A172 (cell line): ENCODE results near the gene MGAT1. TPM values are rescaled to one million over a fixed set of nuclear protein-coding genes. Genes with fewer than 3 reads are reported as not detected.
A peak's percentile ranks its signal among the peaks of the same experiment; 100 is the strongest.
"Not testable (repeated sequence)": the region's sequence is repeated elsewhere in the genome, so short reads cannot be mapped to it uniquely, and the experiment has no call there.

Experiments
- DNase-seq: peaks from one replicate; pipeline ENCODE4 v3.0.0-alpha.2; 2015; ENCODE audit warnings: low spot score
- total RNA-seq: library from RNA; depleted of rRNA; stranded (reverse); fragments of >200 nt; shearing (Covaris generic); gene quantifications from 2 replicates; pipeline ENCODE4 v1.2.3, GENCODE V29; 2014

MGAT1 gene
- total RNA-seq, 1 experiment from 2014 or later, result 65.4 TPM

- no peak for DNase-seq
Observed at GRCh38 chr5:180786531-180787398, 15.8 kb downstream of the MGAT1 start.

GRCh38 chr5:180785794-180786221, 16.8 kb downstream of the MGAT1 start:
- peak; percentile 66 for DNase-seq

DNA sequence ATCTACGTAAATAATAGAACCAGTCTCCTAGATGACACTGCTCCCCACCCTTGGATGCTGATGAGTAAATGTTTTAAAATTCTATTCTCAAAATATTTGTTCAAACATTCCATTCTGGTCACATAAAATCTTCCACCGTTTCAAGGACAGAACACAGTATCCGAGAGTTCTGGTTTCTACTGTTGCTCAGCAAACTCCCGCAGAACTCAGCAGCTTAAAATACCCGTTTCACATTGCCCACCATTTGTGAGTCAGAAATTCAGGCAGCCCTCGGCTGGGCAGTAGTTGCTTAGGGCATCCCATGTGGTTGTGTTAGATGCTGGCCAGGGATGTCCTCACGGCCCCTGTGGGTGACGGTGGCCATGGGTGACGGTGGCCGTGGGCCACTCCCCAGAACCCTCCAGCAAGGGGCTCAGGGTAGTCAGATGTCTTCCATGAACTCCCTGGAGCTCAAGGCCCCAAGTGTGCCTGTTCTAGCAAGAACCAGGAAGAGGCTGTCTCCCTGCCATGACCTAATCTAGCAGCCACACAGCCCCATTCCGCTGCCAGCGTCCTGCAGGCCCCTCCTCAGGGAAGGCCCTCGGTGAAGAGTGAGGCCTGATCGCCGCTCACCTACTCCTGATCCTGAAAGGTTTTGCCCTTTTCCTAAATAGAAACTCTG, 17.4 kb downstream of the MGAT1 start:
- DNase-seq, result peak; percentile 42

DNA sequence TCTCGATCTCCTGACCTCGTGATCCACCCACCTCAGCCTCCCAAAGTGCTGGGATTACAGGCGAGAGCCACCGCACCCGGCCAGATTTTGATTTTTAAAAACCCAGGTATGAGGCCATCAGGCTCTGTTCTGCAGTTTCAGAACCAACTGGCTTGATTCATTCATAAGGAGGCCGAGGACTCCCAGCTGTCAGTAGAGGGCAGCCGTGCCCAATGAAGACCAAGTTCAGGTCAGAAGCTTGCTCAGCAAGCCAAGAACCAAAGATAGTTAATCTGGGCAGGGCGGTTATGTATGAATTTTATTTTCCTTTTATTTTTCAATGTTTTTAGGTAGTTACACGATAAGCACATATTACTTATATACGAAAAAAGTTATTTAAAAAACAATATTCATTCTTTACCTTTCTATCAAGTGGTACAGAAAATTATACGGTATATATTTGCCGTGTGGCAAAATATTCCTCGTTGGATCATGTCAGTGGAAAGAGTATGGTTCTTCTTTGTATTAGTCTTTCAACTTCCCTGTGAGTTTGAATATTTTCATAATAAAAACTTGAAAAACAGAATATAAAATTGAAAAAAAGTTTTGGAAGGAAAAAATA, 18.0 kb downstream of the MGAT1 start:
- peak; percentile 74 for DNase-seq

DNA sequence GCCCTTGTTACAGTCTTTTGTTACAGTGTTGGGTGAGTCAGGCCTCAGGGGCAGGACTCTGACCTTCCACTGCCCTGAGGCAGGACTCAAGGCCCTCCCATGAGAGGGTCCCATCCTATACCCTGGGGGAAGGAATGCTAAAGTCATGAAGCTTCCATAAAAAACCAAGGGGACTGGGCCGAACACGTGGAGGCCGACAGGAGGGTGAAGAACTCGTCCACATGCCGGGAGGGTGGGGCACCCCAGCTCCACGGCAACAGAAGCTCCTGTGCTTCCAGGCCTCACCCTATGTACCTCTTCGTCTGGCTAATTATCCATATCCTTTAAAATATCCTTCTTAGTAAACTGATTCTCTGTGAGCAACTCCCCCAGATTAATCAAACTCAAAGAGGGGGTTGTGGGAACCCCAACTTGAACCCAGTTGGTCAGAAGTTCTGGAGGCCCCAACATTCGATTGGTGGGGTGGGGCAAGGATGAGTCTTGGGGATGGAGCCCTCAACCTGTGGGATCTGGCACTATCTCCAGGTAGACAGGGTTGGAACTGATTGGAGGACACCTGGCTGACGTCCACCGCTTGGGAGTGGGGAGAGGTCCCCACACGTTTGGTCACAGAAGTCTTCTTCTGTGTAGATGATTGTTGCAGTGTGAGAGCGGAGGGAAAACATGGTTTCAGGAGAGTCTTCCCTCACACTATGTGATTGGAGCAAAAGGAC, 19.1 kb downstream of the MGAT1 start:
- DNase-seq, result no peak

GRCh38 chr5:180782748-180783147, 19.9 kb downstream of the MGAT1 start:
- no peak for DNase-seq

GRCh38 chr5:180781900-180782326, 20.7 kb downstream of the MGAT1 start:
- DNase-seq, result not testable (repeated sequence)

- DNase-seq, result no peak
Observed at GRCh38 chr5:180779985-180780610, 22.5 kb downstream of the MGAT1 start.

DNA sequence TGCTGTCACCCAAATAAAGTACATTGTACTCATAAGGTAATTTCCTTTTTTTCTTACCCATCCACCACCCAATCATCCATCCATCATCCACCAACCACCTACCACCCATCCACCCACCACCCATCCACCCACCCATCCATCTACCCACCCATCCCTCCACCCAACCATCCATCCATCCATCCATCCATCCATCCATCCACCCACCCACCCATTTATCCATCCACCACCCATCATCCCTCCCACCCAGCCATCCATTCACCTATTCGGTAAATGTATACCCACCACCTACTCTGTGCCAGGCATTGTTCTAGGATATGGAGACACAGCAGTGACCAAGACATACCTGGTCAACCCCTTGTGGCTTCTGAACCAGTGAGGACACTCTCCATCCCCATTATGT, 25.1 kb downstream of the MGAT1 start:
- DNase-seq, result no peak

GRCh38 chr5:180776376-180776775, 26.2 kb downstream of the MGAT1 start:
- no peak for DNase-seq

GRCh38 chr5:180775624-180776023, 27.0 kb downstream of the MGAT1 start:
- DNase-seq, result no peak

- DNase-seq, result no peak
Observed at GRCh38 chr5:180771839-180772238, 30.8 kb downstream of the MGAT1 start.

DNA sequence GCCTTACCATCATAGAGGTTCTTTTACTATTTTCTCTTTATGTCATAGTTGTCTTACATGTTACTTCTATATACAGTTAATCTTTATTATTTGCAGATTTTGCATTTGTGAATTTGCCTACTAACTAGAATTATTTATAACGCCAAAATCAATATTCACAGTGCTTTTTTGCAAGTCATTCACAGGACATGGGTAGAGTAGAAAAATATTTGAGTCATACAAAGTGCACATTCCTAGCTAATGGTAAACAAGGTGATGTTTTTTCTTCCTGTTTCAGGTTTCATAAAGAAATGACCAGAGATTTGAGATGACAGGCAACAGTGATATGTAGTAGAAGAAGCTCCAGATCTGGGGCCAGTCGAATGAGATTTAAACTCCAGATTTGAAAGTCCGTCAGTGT, 32.8 kb downstream of the MGAT1 start:
- DNase-seq, result no peak

DNA sequence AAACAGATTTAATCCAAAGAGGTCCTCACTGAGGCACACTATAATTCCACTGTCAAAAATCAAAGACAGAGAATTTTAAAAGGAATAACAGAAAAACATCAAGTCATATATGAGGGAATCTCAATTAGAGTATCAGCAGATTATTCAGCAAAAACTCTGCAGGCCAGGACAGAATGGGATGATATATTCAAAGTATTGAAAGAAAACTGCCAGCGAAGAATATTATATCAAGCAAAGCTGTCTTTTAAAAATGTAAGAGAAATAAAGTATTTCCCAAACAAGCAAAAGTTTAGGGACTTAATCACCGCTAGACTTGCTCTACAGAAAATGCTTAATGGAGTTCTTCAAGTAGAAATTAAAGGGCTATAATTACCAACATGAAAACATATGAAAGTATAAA, 47.0 kb downstream of the MGAT1 start:
- DNase-seq, result no peak

DNA sequence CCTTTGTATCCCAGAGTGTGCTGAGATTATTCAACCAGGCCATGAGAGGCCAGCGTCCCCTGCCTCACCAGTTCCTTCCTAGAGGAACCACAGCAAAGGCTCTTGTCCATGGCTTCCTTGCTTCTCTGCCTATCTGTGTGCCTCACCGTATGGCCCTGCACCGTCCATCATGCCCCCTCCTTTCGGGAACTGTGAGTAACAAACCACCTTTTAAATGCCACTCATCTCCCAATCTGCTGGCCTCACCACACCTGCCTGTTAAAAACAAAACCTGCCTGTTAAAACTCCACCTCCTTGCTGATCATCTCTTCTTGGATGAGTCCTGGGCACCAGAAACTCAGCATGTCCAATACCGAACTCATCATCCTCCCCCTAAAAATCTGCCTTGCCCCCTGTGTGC, 58.4 kb downstream of the MGAT1 start:
- no peak for DNase-seq

- no peak for DNase-seq
Observed at GRCh38 chr5:180742727-180743126, 59.9 kb downstream of the MGAT1 start.

GRCh38 chr5:180740953-180741352, 61.7 kb downstream of the MGAT1 start:
- DNase-seq, result not testable (repeated sequence)

DNA sequence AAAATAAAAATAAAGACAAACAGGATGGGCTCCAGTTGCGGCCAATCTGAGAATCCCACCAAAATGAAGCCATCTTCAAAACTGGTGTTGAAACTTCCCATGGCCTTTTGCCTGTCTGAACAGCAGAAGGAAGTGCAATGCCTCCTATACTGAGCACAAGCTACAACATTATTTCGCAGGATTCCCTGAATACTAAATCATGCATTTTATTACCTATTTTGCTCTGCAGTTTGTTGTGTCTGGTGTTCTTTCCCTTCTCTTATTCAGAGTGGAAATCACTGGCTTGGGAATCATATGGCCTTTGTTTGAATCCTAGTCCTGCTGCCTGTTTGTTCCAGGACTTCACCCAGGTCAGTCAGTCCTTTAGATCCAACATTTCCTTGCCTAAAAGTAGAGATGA, 62.6 kb downstream of the MGAT1 start, which contains the start of gene OR2Y1:
Gene OR2Y1, minus strand, starts transcription at position 101 of the 400 bp plus-strand sequence. Its CDS starts 0 bp downstream, at position 101.
- DNase-seq, result no peak

- DNase-seq, result no peak
Observed at GRCh38 chr5:180739271-180739670, 63.3 kb downstream of the MGAT1 start.

- DNase-seq, result no peak
Observed at GRCh38 chr5:180736536-180736935, 66.1 kb downstream of the MGAT1 start.
